ENCODE measurements around the gene EN1. TPM values are rescaled to one million over a fixed set of nuclear protein-coding genes. Genes with fewer than 3 reads are reported as not detected.

The EN1 gene
- total RNA-seq, 4 donors from 2014 or later, result 0.13 to 0.23 TPM; not detected in 2

DNA sequence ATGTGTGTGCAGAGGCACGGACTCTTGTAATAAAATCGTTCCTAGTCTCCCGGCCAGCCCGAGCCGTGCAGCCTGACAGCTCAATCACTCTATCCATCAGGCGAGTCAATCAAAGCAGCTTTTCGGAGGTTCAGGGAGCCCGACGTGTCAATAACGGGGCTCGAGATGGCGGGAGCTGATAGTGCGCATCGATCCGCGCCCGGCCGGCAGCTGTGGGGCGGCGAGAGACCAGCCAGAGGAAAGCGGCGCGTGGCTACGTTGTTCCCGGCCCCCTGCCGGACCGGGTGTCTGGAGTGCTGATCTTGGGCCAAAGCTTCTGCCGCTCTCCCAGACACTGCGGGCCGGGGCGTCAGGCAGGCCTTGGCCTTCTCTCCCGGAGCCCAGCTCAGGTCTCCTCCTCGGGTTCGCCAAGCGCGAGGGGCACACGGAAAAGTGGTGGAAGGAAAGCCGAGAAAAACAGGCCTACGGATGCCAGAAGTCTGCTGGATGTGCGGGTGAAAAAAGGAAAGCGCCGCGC lies 2.4 kb downstream of the EN1 start:
- H3K36me3 ChIP-seq, result no peaks in the 10 kb centered on the region
- 0 to 20% methylated on average over 1 of the region's 43 CpGs for WGBS, 2 donors (ENCODE audit: low coverage in 1 of 2)
- no peak for ATAC-seq
- H3K4me1 ChIP-seq, result peaks cover 0 to 71% (median 32%) of the 10 kb centered on the region in 3 donors
- H3K4me3 ChIP-seq, result no peak overlapping the region
- H3K27me3 ChIP-seq, result peaks cover 100% of the 10 kb centered on the region
- H3K9me3 ChIP-seq, result no peaks in the 10 kb centered on the region
- no peak overlapping the region for H3K27ac ChIP-seq
- TF ChIP-seq EP300 (IDR thresholded peaks at IDR 0.05) (no peak), POLR2A (IDR thresholded peaks at IDR 0.05) (no peak), POLR2AphosphoS5 (IDR thresholded peaks at IDR 0.05) (no peak)
- TF ChIP-seq, protein P1, sequence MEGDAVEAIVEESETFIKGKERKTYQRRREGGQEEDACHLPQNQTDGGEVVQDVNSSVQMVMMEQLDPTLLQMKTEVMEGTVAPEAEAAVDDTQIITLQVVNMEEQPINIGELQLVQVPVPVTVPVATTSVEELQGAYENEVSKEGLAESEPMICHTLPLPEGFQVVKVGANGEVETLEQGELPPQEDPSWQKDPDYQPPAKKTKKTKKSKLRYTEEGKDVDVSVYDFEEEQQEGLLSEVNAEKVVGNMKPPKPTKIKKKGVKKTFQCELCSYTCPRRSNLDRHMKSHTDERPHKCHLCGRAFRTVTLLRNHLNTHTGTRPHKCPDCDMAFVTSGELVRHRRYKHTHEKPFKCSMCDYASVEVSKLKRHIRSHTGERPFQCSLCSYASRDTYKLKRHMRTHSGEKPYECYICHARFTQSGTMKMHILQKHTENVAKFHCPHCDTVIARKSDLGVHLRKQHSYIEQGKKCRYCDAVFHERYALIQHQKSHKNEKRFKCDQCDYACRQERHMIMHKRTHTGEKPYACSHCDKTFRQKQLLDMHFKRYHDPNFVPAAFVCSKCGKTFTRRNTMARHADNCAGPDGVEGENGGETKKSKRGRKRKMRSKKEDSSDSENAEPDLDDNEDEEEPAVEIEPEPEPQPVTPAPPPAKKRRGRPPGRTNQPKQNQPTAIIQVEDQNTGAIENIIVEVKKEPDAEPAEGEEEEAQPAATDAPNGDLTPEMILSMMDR (IDR thresholded peaks at IDR 0.05), result no peak

DNA sequence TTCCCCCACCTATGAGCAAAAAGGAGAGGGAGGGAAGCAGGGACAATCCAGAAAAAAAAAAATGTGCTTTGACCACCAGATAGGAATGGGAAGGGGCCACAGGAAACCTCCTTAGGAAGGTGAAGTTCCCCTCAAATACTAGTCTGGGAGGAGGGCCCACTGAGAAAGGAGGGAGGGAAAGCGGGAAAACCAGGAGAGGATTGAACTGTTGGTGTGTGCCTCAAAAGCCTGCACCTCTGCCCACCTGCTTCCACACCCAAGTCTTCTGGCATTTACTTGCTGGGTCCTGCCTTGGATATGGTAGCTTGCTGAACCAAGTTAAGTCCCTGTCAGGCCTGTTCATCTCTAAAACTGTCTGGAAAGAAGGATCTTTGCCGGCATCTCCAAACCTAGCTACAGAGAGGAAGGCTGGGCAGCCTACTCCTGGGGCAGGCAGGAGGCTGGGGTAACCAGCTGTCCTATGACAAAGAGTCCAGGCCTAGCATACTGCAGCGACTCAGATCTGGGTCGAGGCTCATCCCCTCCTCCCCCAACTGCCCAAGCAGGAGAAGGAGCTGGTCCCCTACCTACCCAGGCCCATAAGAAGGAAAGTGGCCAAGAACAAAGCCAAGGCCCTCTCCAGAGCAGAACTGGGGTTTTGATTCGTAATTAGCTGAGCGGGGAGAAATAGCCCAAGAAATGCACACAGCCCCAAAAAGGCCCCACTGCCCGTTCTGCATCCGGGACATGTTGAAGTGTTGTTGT lies 3.0 kb downstream of the EN1 start:
- Histone ChIP-seq H3K9me3 (no peaks in the 10 kb centered on the region), H3K27ac (no peak overlapping the region)

DNA sequence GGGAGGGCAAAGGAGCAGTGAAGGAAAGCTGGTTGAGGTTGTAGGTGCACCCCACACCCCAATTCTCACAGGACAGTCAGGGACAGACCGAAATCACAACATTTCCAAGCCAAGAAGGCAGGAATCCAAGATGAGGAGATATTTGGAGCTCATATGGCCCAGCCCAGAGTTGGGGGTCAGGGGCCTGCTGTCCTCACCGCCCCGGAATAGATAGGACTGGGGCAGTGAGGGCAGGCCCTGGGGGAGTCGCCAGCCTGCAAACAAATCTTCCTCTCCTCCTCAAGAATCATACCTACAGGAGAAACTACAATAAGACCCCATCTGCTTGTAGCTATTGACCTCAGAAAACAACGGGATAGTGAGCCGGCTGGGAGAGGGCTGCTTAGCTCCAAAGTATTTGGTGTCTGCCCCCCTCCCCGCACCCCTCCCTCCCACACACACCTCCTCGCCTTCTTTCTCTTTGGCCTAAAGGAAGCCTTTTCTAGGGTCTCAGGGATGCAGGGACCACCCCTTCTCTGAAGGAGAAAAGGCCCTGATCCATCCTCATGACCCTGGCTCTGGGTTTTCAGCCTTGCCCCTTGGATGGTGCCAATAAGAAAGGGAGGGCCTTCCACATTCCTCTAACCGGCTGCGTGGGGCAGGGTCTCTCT lies 3.8 kb downstream of the EN1 start:
- 13 to 26% methylated on average over 3 to 6 of the region's 10 CpGs for WGBS, 2 donors (ENCODE audit: low coverage in 1 of 2)
- peaks cover 100% of the 10 kb centered on the region for H3K27me3 ChIP-seq

More for the DNA sequence above, 3.0 kb downstream of the EN1 start:
- Histone ChIP-seq H3K36me3 (no peaks in the 10 kb centered on the region), H3K4me1 (peaks cover 0 to 71% (median 32%) of the 10 kb centered on the region in 3 donors), H3K4me3 (no peak overlapping the region), H3K27me3 (peaks cover 100% of the 10 kb centered on the region)
- 29% methylated on average over 1 of the region's 8 CpGs; no CpG with 5 or more reads in 1 of the 2 donors for WGBS, 2 donors (ENCODE audit: low coverage in 1 of 2)
- TF ChIP-seq, protein P1 (IDR thresholded peaks at IDR 0.05), result no peak
- TF ChIP-seq EP300 (IDR thresholded peaks at IDR 0.05), result no peak
- no peak for TF ChIP-seq POLR2AphosphoS5 (IDR thresholded peaks at IDR 0.05)
- no peak for TF ChIP-seq POLR2A (IDR thresholded peaks at IDR 0.05)
- no peak for ATAC-seq

DNA sequence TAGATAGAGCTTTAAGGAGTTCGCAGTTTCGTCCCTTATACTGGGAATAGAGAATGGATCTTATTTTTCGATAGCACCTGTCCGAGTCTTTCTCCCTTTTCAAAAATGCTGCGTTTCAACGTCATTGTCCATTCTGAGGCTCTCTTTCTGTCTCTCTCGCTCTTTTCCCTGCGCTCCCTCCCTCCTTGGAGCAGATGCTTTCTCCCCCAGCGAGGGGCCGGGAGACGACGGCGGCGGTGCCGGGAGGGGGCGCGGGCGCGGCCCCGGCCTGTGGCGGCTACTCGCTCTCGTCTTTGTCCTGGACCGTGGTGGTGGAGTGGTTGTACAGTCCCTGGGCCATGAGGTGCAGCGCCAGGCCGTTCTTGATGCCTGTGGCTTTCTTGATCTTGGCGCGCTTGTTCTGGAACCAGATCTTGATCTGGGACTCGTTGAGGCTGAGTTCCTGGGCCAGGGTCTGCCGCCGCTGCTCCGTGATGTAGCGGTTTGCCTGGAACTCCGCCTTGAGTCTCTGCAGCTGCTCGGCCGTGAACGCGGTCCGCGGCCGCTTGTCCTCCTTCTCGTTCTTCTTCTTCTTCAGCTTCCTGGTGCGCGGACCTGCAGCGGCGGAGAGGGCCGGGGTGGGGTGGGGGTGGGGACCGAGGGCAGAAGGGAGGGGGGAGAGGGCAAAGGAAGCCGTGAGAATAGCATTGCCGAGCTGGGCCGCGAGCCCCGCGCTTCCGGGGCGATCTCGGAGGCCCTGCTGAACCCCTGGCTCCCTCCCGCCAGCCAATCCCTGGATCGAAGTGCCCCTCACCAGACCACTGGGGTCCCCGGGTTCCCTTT lies 4.6 kb downstream of the EN1 start:
- Histone ChIP-seq H3K27me3 (peaks cover 100% of the 10 kb centered on the region), H3K9me3 (no peaks in the 10 kb centered on the region), H3K27ac (no peak overlapping the region), H3K36me3 (no peaks in the 10 kb centered on the region), H3K4me1 (peaks cover 0 to 59% (median 27%) of the 10 kb centered on the region in 3 donors), H3K4me3 (peak overlapping the region in 1 of 2 donors; percentile 46)
- no peak for ATAC-seq
- WGBS, 2 donors (ENCODE audit: low coverage in 1 of 2), result 0 to 4% methylated on average over 3 to 14 of the region's 60 CpGs
- TF ChIP-seq, protein P1 (IDR thresholded peaks at IDR 0.05), result no peak
- TF ChIP-seq POLR2A (IDR thresholded peaks at IDR 0.05), result no peak
- TF ChIP-seq POLR2AphosphoS5 (IDR thresholded peaks at IDR 0.05), result no peak
- no peak for TF ChIP-seq EP300 (IDR thresholded peaks at IDR 0.05)

More for the DNA sequence above, 3.8 kb downstream of the EN1 start:
- H3K9me3 ChIP-seq, result no peaks in the 10 kb centered on the region
- H3K4me1 ChIP-seq, result peaks cover 0 to 66% (median 32%) of the 10 kb centered on the region in 3 donors
- no peak for ATAC-seq
- TF ChIP-seq POLR2A (IDR thresholded peaks at IDR 0.05) (no peak), POLR2AphosphoS5 (IDR thresholded peaks at IDR 0.05) (no peak), EP300 (IDR thresholded peaks at IDR 0.05) (no peak)
- TF ChIP-seq, protein P1 (IDR thresholded peaks at IDR 0.05), result no peak
- no peak overlapping the region for H3K27ac ChIP-seq
- no peaks in the 10 kb centered on the region for H3K36me3 ChIP-seq
- H3K4me3 ChIP-seq, result peak overlapping the region in 1 of 2 donors; percentile 46

Data from gastroesophageal sphincter (tissue), 4 donors.